HEK293 (cell line): Measurements from ENCODE around the gene TUBA8.
"Not testable (repeated sequence)": the region's sequence is repeated elsewhere in the genome, so short reads cannot be mapped to it uniquely, and the experiment has no call there.

ENCODE experiments used
- CTCF ChIA-PET: fragments of 350-600 bp; formaldehyde crosslinking; extraction: SDS; loops from one replicate; lab custom pipeline; 2021; ENCODE audit warnings: antibody characterized with exemption; lab: Yijun Ruan, JAX
- POLR2A ChIA-PET: fragments of 300-600 bp; formaldehyde crosslinking; extraction: SDS; loops from one replicate; lab custom pipeline; 2020; ENCODE audit warnings: antibody characterized with exemption, inconsistent platforms; lab: Yijun Ruan, JAX
- H3K27ac ChIP-seq: fragments of 200-500 bp; sonication (Bioruptor generic); 2 replicates; pipeline ENCODE4 v1.5.1; 2014; ENCODE audit warnings: low read depth, low read length, control low read depth, inconsistent platforms; ENCODE audit errors: extremely low read depth
- H3K36me3 ChIP-seq, 2 experiments: fragments of 200-500 bp in 1 of 2; sonication (Bioruptor generic) in 1 of 2; 1 replicate in 1 of 2; 2 replicates in 1 of 2; pipeline ENCODE4 v1.5.1; 2014 to 2017; ENCODE audit warnings: inconsistent platforms in 2 of 2, low read length in 2 of 2; ENCODE audit not compliant: control insufficient read depth in 2 of 2, insufficient read depth in 1 of 2
- H3K4me1 ChIP-seq: fragments of 200-500 bp; sonication (Bioruptor generic); 2 replicates; pipeline ENCODE4 v1.5.1; 2014; ENCODE audit warnings: mild to moderate bottlenecking, low read length, inconsistent platforms; ENCODE audit not compliant: control insufficient read depth, insufficient read depth
- H3K4me3 ChIP-seq: 2 replicates; pipeline ENCODE4 v1.5.1; 2011; ENCODE audit warnings: low read depth, mild to moderate bottlenecking, control low read depth, low read length, moderate library complexity
- H3K9me3 ChIP-seq: fragments of 200-500 bp; sonication (Bioruptor generic); 2 replicates; pipeline ENCODE4 v1.5.1; 2014; ENCODE audit warnings: low read depth, low read length, inconsistent platforms; ENCODE audit not compliant: control insufficient read depth, insufficient read depth
- EGR2 ChIP-seq: fragments of 450-650 bp; formaldehyde crosslinking; IDR thresholded peaks from 2 replicates; pipeline ENCODE4 v1.5.1; 2016; ENCODE audit warnings: low read depth, missing biosample characterization, missing genetic modification characterization
- GLI2 ChIP-seq: fragments of 450-650 bp; formaldehyde crosslinking; IDR thresholded peaks from 2 replicates; pipeline ENCODE4; 2017; ENCODE audit warnings: missing biosample characterization, missing genetic modification characterization, low read depth, borderline replicate concordance
- SP3 ChIP-seq: fragments of 450-650 bp; formaldehyde crosslinking; IDR thresholded peaks from 2 replicates; pipeline ENCODE4 v1.5.1; 2016; ENCODE audit warnings: missing biosample characterization, missing genetic modification characterization
- TCF7L2 ChIP-seq: IDR thresholded peaks from 2 replicates; pipeline ENCODE4 v1.6.1; 2011; ENCODE audit warnings: low read depth, mild to moderate bottlenecking, inconsistent platforms, low read length, moderate library complexity, borderline replicate concordance
- ZEB2 ChIP-seq: fragments of 450-650 bp; formaldehyde crosslinking; IDR thresholded peaks from 2 replicates; pipeline ENCODE4 v1.5.1; 2016; ENCODE audit warnings: missing biosample characterization, missing genetic modification characterization
- ZFHX2 ChIP-seq: fragments of 450-650 bp; formaldehyde crosslinking; conservative IDR thresholded peaks from 2 replicates; pipeline ENCODE4 v1.5.1; 2016; ENCODE audit warnings: missing biosample characterization, missing genetic modification characterization
- ZNF133 ChIP-seq: fragments of 450-650 bp; formaldehyde crosslinking; IDR thresholded peaks from 2 replicates; pipeline ENCODE4 v1.5.1; 2016; ENCODE audit warnings: missing biosample characterization, missing genetic modification characterization
- ZNF138 ChIP-seq: fragments of 450-650 bp; formaldehyde crosslinking; IDR thresholded peaks from 2 replicates; pipeline ENCODE4 v1.5.1; 2016; ENCODE audit warnings: missing biosample characterization, missing genetic modification characterization, borderline replicate concordance
- ZNF16 ChIP-seq: fragments of 450-650 bp; formaldehyde crosslinking; IDR thresholded peaks from 2 replicates; pipeline ENCODE4 v1.5.1; 2016; ENCODE audit warnings: low read depth, missing biosample characterization, missing genetic modification characterization
- ZNF292 ChIP-seq: fragments of 450-650 bp; formaldehyde crosslinking; IDR thresholded peaks from 2 replicates; pipeline ENCODE4 v1.5.1; 2016; ENCODE audit warnings: low read depth, missing biosample characterization, missing genetic modification characterization, borderline replicate concordance
- ZNF354C ChIP-seq: fragments of 450-650 bp; formaldehyde crosslinking; IDR thresholded peaks from 2 replicates; pipeline ENCODE4 v1.5.1; 2016; ENCODE audit warnings: missing biosample characterization, missing genetic modification characterization, low read depth, borderline replicate concordance
- ZNF473 ChIP-seq: fragments of 450-650 bp; formaldehyde crosslinking; IDR thresholded peaks from 2 replicates; pipeline ENCODE4 v1.5.1; 2017; ENCODE audit warnings: missing biosample characterization, missing genetic modification characterization
- ZNF529 ChIP-seq: fragments of 450-650 bp; formaldehyde crosslinking; IDR thresholded peaks from 2 replicates; pipeline ENCODE4 v1.5.1; 2017; ENCODE audit warnings: missing genetic modification characterization, missing biosample characterization; ENCODE audit not compliant: insufficient replicate concordance
- ZNF670 ChIP-seq: fragments of 450-650 bp; formaldehyde crosslinking; IDR thresholded peaks from 2 replicates; pipeline ENCODE4 v1.5.1; 2016; ENCODE audit warnings: missing biosample characterization, missing genetic modification characterization, low read depth
- ZNF747 ChIP-seq: fragments of 450-650 bp; formaldehyde crosslinking; IDR thresholded peaks from 2 replicates; pipeline ENCODE4 v1.5.1; 2016; ENCODE audit warnings: missing biosample characterization, missing genetic modification characterization
- ZNF777 ChIP-seq: fragments of 450-650 bp; formaldehyde crosslinking; IDR thresholded peaks from 2 replicates; pipeline ENCODE4 v1.5.1; 2017; ENCODE audit warnings: missing biosample characterization, missing genetic modification characterization, borderline replicate concordance
- TF ChIP-seq, protein P1 (sequence below): fragments of 450-650 bp; formaldehyde crosslinking; IDR thresholded peaks from 2 replicates; pipeline ENCODE4 v1.5.1; 2016; ENCODE audit warnings: missing biosample characterization, missing genetic modification characterization, borderline replicate concordance
- TF ChIP-seq, protein P2 (sequence below): fragments of 450-650 bp; formaldehyde crosslinking; IDR thresholded peaks from 2 replicates; pipeline ENCODE4 v1.5.1; 2016; ENCODE audit warnings: missing biosample characterization, missing genetic modification characterization
- TF ChIP-seq, protein P3 (sequence below): fragments of 450-650 bp; formaldehyde crosslinking; IDR thresholded peaks from 2 replicates; pipeline ENCODE4 v1.5.1; 2016; ENCODE audit warnings: missing biosample characterization, missing genetic modification characterization
- TF ChIP-seq, protein P4 (sequence below): fragments of 450-650 bp; formaldehyde crosslinking; IDR thresholded peaks from 2 replicates; pipeline ENCODE4 v1.5.1; 2017; ENCODE audit warnings: missing biosample characterization, missing genetic modification characterization

Gene TUBA8

DNA sequence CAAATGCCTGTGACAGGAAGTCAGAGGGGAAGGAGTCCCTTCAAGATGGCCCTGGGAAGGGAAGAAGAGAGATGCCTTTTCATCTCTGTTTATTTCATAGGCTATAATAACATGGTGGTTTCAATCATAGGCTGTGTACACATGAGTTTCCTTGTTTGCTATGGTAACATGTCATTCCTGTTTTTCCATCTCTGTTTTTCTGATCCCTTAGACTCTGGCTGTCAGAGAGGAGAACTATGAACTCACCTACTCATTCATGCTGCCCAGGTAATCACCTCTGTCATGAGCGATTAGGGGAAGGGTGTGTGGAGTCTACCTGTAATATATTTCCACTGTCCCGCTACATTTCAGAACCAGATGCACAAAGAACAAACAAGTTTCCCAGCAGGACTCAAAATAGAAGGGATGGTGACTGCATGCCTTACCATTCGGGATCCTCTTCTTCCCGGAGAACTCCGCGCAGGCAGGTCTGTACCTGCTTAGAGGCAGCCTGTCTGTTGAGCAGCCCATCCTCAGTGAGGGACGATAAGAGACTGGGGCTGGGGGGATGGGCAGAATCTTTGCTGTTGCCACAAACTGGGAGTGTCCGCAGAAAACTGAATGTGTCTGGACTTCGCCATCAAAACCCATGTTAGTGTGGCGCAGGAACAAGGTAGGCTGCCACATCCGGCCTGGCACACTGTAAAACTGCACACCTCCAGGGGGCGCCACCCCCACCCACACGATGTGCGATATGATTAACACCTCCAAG is 39.9 kb upstream of the TUBA8 start (continued):
- TF ChIP-seq, protein P1, sequence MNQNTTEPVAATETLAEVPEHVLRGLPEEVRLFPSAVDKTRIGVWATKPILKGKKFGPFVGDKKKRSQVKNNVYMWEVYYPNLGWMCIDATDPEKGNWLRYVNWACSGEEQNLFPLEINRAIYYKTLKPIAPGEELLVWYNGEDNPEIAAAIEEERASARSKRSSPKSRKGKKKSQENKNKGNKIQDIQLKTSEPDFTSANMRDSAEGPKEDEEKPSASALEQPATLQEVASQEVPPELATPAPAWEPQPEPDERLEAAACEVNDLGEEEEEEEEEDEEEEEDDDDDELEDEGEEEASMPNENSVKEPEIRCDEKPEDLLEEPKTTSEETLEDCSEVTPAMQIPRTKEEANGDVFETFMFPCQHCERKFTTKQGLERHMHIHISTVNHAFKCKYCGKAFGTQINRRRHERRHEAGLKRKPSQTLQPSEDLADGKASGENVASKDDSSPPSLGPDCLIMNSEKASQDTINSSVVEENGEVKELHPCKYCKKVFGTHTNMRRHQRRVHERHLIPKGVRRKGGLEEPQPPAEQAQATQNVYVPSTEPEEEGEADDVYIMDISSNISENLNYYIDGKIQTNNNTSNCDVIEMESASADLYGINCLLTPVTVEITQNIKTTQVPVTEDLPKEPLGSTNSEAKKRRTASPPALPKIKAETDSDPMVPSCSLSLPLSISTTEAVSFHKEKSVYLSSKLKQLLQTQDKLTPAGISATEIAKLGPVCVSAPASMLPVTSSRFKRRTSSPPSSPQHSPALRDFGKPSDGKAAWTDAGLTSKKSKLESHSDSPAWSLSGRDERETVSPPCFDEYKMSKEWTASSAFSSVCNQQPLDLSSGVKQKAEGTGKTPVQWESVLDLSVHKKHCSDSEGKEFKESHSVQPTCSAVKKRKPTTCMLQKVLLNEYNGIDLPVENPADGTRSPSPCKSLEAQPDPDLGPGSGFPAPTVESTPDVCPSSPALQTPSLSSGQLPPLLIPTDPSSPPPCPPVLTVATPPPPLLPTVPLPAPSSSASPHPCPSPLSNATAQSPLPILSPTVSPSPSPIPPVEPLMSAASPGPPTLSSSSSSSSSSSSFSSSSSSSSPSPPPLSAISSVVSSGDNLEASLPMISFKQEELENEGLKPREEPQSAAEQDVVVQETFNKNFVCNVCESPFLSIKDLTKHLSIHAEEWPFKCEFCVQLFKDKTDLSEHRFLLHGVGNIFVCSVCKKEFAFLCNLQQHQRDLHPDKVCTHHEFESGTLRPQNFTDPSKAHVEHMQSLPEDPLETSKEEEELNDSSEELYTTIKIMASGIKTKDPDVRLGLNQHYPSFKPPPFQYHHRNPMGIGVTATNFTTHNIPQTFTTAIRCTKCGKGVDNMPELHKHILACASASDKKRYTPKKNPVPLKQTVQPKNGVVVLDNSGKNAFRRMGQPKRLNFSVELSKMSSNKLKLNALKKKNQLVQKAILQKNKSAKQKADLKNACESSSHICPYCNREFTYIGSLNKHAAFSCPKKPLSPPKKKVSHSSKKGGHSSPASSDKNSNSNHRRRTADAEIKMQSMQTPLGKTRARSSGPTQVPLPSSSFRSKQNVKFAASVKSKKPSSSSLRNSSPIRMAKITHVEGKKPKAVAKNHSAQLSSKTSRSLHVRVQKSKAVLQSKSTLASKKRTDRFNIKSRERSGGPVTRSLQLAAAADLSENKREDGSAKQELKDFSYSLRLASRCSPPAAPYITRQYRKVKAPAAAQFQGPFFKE: no peak
- no peak for TF ChIP-seq GLI2 (tag by site-specific recombination)
- TF ChIP-seq ZNF747 (tag by site-specific recombination): no peak
- no peak for TF ChIP-seq ZNF133 (tag by site-specific recombination)
- TF ChIP-seq ZEB2 (tag by site-specific recombination): no peak
- no peak for TF ChIP-seq TCF7L2
- no peak for TF ChIP-seq ZNF529 (tag by site-specific recombination)
- no peak for TF ChIP-seq ZNF670 (tag by site-specific recombination)
- TF ChIP-seq, protein P2, sequence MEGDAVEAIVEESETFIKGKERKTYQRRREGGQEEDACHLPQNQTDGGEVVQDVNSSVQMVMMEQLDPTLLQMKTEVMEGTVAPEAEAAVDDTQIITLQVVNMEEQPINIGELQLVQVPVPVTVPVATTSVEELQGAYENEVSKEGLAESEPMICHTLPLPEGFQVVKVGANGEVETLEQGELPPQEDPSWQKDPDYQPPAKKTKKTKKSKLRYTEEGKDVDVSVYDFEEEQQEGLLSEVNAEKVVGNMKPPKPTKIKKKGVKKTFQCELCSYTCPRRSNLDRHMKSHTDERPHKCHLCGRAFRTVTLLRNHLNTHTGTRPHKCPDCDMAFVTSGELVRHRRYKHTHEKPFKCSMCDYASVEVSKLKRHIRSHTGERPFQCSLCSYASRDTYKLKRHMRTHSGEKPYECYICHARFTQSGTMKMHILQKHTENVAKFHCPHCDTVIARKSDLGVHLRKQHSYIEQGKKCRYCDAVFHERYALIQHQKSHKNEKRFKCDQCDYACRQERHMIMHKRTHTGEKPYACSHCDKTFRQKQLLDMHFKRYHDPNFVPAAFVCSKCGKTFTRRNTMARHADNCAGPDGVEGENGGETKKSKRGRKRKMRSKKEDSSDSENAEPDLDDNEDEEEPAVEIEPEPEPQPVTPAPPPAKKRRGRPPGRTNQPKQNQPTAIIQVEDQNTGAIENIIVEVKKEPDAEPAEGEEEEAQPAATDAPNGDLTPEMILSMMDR (tag by site-specific recombination): 0 out of 2 replicates have a peak, but pooled peaks have one; percentile 26
- TF ChIP-seq ZNF292 (tag by site-specific recombination): no peak
- TF ChIP-seq ZNF473 (tag by site-specific recombination): no peak
- no peak for TF ChIP-seq SP3
- TF ChIP-seq EGR2 (tag by site-specific recombination): 0 out of 2 replicates have a peak, but pooled peaks have one; percentile 31
- no peak for TF ChIP-seq ZNF16
- TF ChIP-seq, protein P3, sequence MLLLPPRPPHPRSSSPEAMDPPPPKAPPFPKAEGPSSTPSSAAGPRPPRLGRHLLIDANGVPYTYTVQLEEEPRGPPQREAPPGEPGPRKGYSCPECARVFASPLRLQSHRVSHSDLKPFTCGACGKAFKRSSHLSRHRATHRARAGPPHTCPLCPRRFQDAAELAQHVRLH: 0 out of 2 replicates have a peak, but pooled peaks have one; percentile 48
- no peak for TF ChIP-seq ZNF138 (tag by site-specific recombination)
- TF ChIP-seq ZNF354C (tag by site-specific recombination): no peak
- TF ChIP-seq, protein P4, sequence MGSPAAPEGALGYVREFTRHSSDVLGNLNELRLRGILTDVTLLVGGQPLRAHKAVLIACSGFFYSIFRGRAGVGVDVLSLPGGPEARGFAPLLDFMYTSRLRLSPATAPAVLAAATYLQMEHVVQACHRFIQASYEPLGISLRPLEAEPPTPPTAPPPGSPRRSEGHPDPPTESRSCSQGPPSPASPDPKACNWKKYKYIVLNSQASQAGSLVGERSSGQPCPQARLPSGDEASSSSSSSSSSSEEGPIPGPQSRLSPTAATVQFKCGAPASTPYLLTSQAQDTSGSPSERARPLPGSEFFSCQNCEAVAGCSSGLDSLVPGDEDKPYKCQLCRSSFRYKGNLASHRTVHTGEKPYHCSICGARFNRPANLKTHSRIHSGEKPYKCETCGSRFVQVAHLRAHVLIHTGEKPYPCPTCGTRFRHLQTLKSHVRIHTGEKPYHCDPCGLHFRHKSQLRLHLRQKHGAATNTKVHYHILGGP (tag by site-specific recombination): no peak
- no peak for TF ChIP-seq ZNF777 (tag by site-specific recombination)
- TF ChIP-seq ZFHX2 (tag by site-specific recombination): 0 out of 2 replicates have a peak, but pooled peaks have one; percentile 17

DNA sequence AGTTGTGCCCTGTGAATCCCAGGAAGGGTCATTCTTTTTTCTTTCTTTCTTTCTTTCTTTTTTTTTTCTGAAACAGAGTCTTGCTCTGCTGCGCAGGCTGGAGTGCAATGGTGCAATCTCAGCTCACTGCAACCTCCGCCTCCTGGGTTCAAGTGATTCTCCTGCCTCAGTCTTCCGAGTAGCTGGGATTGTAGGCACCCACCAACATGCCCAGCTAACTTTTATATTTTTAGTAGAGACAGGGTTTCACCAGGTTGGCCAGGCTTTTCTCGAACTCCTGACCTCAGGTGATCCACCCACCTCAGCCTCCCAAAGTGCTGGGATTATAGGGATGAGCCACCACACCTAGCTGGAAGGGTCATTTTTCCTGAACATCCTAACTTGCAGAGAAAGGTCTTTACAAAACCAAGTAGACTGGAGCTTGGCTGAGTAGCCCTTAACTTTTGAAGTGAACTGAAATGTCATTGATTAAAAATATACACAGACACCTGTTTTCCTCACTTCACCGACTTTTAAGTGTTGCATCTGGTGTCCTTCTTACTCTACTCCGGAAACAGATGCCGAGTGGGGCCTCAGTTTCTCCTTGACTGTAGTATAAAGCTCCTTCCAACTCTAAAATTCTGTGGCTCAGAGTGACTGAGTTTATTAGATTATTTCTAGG is 39.2 kb upstream of the TUBA8 start:
- not testable (repeated sequence) for H3K4me3 ChIP-seq, H3K4me1 ChIP-seq, H3K36me3 ChIP-seq, H3K9me3 ChIP-seq, H3K27ac ChIP-seq
- ChIA-PET CTCF (interaction anchor here (0.6 to 8.8 kb wide), 12 partner anchors 8 to 762 kb away, joined by 3 to 279 read pairs (median 4); no protein-coding TSS in a partner anchor), POLR2A (interaction anchor here (0.6 kb wide), 1 partner anchor 195 kb away, joined by 3 read pairs; no protein-coding TSS in a partner anchor)
